Left lung (tissue), 10 donors: ENCODE results near the gene PRPSAP1. TPM values are rescaled to one million over a fixed set of nuclear protein-coding genes. Genes with fewer than 3 reads are reported as not detected.
"Not testable (repeated sequence)": the region's sequence is repeated elsewhere in the genome, so short reads cannot be mapped to it uniquely, and the experiment has no call there.

Experiments
- ATAC-seq: fragments of 200-7000 bp; cut with Tn5 transposase; one replicate; pipeline ENCODE4 v1.9.1; 2020; ENCODE audit warnings: moderate library complexity
- DNase-seq, 4 donors: peaks; one replicate each; pipeline ENCODE4 v3.0.0-alpha.2; 2013 to 2020
- H3K27ac ChIP-seq, 2 donors: fragments of 200-600 bp; sonication (generic) in 1 of 2; one replicate each; pipeline versions ENCODE4 v1.5.0 to v1.8.0; 2020 to 2021
- H3K27me3 ChIP-seq, 2 donors: fragments of 200-600 bp; sonication (generic) in 1 of 2; one replicate each; pipeline versions ENCODE4 v1.5.0 to v1.8.0; 2020 to 2021
- H3K36me3 ChIP-seq, 2 donors: fragments of 200-600 bp; sonication (generic) in 1 of 2; one replicate each; pipeline versions ENCODE4 v1.5.0 to v1.8.0; 2020 to 2021
- H3K4me1 ChIP-seq, 2 donors: fragments of 200-600 bp; one replicate each; pipeline ENCODE4 v1.8.0; 2021
- H3K4me3 ChIP-seq, 2 donors: fragments of 200-600 bp; sonication (generic) in 1 of 2; one replicate each; pipeline versions ENCODE4 v1.5.0 to v1.8.0; 2020 to 2021; ENCODE audit warnings: mild to moderate bottlenecking in 1 of 2
- H3K9me3 ChIP-seq, 2 donors: fragments of 200-600 bp; sonication (generic) in 1 of 2; one replicate each; pipeline versions ENCODE4 v1.5.0 to v1.8.0; 2020 to 2021
- intact Hi-C, 2 donors: fragments of 100-400 bp; cut with DNase I; formaldehyde crosslinking; loops; one replicate each; pipeline versions ENCODE4 v1.11.2 to v1.14.2; 2022
- polyA plus RNA-seq, 6 donors: library from polyadenylated mRNA; unstranded; fragments of 120-200 nt; gene quantifications; one replicate each; pipeline ENCODE4 v1.2.1, GENCODE V29; 2013; ENCODE audit not compliant: insufficient read length in 6 of 6
- total RNA-seq, 2 donors: library from RNA; stranded (reverse); fragmentation: NEBNext Ultra II Directional; extraction: Animal tissue kit (Norgen Biotek cat#: 25700); gene quantifications; one replicate each; pipeline ENCODE4 v1.2.1, GENCODE V29; 2021
- TF ChIP-seq, protein P1 (sequence below), 2 donors: fragments of 200-600 bp; sonication (generic) in 1 of 2; IDR thresholded peaks; one replicate each; pipeline versions ENCODE4 v1.5.0 to v1.8.0; 2021; ENCODE audit warnings: antibody characterized with exemption in 2 of 2
- donor health status: DM: no; HTN: yes; CAD: no.
- donor health status: DM: no; HTN: no; CAD: no.

PRPSAP1 gene
- total and polyA plus RNA-seq, 8 donors = 51.2 to 95.4 (median 81.9) TPM

DNA sequence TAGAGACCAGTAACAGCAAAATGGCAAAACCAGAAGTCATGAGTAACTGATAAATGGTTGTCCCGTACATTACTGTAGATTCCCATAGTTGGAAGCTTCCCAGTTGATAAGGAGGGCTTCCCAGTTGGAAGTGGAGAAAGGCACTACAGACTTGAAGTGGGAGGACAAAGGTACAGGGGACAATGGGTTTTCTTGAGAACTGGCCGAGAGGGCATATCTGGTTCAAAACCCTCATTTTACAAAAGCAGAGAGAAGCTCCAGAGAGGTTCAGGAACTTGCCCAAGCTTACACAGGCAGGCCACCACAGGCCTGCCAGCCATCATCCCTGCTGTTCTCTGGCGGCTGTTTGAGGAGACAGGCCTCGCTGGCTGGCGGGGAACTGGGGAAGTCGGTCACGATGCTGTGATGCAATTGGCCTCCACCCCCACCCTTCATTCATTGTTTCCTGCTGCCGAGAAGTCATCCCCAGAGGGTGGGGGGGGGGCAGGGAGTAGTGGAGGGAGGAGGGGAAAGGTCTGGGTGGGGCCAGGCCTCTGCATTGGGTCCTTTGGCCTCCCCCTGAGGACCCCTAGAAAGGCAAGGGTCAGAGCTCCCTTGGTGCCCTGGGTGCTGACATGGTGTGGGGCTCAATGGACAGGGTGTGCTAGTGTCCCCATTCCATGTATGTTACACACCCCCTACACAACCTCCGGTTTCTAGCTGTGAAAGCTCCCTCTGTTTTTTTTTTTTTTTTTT lies 85.5 kb downstream of the PRPSAP1 start:
- ATAC-seq (peak; percentile 5), DNase-seq (peak in 2 of 4 donors; percentile 87 to 94)
- H3K4me1 ChIP-seq = peaks cover 46 to 85% of the 10 kb centered on the region in 2 donors
- H3K9me3 ChIP-seq = no peaks in the 10 kb centered on the region
- H3K4me3 ChIP-seq = peak overlapping the region in 1 of 2 donors; percentile 88
- peak overlapping the region; percentile 90 to 93 for H3K27ac ChIP-seq
- H3K27me3 ChIP-seq = no peaks in the 10 kb centered on the region
- H3K36me3 ChIP-seq = peaks cover 0 to 21% of the 10 kb centered on the region in 2 donors
- TF ChIP-seq, protein P1, sequence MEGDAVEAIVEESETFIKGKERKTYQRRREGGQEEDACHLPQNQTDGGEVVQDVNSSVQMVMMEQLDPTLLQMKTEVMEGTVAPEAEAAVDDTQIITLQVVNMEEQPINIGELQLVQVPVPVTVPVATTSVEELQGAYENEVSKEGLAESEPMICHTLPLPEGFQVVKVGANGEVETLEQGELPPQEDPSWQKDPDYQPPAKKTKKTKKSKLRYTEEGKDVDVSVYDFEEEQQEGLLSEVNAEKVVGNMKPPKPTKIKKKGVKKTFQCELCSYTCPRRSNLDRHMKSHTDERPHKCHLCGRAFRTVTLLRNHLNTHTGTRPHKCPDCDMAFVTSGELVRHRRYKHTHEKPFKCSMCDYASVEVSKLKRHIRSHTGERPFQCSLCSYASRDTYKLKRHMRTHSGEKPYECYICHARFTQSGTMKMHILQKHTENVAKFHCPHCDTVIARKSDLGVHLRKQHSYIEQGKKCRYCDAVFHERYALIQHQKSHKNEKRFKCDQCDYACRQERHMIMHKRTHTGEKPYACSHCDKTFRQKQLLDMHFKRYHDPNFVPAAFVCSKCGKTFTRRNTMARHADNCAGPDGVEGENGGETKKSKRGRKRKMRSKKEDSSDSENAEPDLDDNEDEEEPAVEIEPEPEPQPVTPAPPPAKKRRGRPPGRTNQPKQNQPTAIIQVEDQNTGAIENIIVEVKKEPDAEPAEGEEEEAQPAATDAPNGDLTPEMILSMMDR (IDR thresholded peaks at IDR 0.05) = no peak
- intact Hi-C loops = no loop called here

DNA sequence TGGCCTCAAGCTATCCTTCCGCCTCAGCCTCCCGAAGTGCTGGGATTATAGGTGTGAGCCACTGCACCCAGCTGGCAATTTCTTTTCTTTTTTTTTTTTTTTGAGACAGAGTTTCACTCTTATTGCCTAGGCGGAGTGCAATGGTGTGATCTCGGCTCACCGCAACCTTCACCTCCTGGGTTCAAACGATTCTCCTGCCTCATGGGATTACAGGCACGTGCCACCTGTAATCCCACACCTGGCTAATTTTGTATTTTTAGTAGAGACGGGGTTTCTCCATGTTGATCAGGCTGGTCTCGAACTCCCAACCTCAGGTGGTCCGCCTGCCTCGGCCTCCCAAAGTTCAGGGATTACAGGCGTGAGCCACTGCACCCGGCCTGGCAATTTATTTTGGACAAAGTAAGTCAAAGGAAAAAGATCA lies 86.1 kb downstream of the PRPSAP1 start:
- peak overlapping the region in 1 of 2 donors; percentile 88 for H3K4me3 ChIP-seq
- H3K9me3 ChIP-seq, ATAC-seq, intact Hi-C loops, DNase-seq, H3K27me3 ChIP-seq: not testable (repeated sequence)
- H3K36me3 ChIP-seq = peaks cover 0 to 21% of the 10 kb centered on the region in 2 donors
- H3K4me1 ChIP-seq = peaks cover 50 to 85% of the 10 kb centered on the region in 2 donors
- H3K27ac ChIP-seq = peak overlapping the region; percentile 90 to 93

DNA sequence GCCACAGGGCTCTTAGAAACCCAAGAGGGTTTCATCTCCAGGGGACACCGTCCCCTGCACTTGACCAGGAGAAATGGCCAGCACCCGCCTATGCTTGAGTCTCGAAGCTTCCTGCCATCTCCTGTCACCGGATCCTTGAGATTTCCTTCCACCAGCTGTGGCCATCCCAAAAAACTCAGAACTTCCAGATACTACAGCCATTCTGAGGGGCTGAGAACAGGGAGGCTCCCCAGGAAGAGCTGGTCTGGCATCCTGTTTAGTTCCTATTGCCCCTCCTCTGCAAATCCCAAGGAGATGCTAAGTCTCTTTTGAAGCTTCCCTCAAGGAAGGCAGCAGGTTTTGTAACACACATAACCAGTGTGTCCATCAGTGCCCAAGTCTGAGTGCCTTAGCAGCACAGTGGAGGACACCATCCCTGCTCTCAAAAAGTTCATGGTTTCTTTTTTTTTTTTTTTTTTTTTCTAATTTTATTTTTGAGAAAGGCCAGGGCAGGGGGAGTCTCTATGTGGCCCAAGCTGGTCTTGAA lies 86.6 kb downstream of the PRPSAP1 start:
- H3K27me3 ChIP-seq = no peaks in the 10 kb centered on the region
- TF ChIP-seq, protein P1 (IDR thresholded peaks at IDR 0.05) = no peak
- H3K4me1 ChIP-seq = peaks cover 50 to 85% of the 10 kb centered on the region in 2 donors
- DNase-seq (no peak), ATAC-seq (no peak)
- intact Hi-C loops = no loop called here
- peak overlapping the region; percentile 90 to 93 for H3K27ac ChIP-seq
- H3K36me3 ChIP-seq = peaks cover 0 to 21% of the 10 kb centered on the region in 2 donors
- peak overlapping the region; percentile 82 to 88 for H3K4me3 ChIP-seq
- no peaks in the 10 kb centered on the region for H3K9me3 ChIP-seq

DNA sequence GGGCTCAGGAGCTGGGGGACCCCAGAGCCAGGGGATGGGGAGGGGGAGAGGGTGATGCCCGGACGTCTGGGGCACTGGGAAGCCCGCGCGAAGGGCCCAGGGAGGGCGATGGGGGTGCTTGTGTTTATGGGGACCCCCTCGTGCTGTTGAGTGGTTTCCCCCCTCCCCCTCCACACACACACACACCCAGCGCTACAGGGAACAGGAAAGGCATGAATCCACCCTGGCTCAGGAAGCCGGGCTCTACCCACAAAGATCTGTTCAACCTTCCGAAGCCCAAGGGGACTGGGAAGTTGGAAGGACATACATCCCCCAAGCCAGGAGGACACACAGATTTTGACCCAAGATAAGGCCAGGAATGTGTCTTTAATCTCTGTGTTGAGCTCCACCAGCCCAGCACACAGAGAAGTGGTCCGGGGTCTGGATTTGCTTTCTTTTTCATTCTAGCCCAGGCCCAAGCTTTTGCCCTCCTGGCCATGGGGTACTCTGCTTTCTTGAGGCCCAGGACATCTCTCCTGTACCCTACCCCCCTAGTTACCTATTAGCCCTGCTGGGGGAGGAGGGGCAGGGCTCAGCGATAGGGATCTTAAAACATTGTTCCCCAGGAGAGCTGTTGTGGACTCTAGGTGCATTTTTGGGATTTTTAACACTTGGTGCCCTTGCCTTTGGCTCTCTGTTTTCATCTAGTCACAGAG lies 87.3 kb downstream of the PRPSAP1 start:
- Histone ChIP-seq H3K9me3 (no peaks in the 10 kb centered on the region), H3K27ac (peak overlapping the region; percentile 90 to 93), H3K36me3 (peaks cover 0 to 21% of the 10 kb centered on the region in 2 donors), H3K4me3 (peak overlapping the region; percentile 82 to 88), H3K27me3 (no peaks in the 10 kb centered on the region), H3K4me1 (peaks cover 44 to 85% of the 10 kb centered on the region in 2 donors)
- DNase-seq (no peak), ATAC-seq (peak; percentile 2)
- TF ChIP-seq, protein P1 (IDR thresholded peaks at IDR 0.05) = no peak
- intact Hi-C loops = no loop called here

DNA sequence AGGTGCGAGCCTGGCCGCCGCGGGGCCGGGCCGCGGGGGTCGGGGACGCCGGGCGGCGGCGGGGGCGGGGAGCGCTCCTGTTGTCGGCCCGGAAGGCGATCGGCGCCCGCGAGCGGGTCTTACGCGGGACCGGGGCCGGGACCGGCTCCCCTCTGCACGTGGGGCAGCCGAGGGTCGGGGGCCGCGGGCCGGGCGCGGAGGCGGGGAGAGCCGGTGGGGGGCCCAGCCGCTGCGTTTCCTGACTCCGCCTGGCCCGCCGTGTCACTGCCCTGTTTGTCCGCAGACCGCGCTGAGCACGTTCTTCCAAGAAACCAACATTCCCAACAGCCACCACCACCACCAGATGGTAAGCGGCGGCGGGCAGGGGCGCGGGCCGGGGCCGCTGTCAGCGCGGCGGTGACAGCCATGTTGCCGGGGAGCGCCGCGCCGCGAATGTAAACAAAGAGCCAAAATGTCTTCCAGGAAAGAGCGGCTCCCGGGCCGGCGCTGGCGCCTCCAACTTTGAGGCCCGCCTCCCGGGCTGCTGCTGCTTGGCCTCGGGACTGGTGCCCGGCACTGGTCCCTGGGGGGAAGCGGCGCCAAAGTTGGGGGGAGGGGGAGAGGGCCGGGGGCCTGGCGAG lies 88.0 kb downstream of the PRPSAP1 start:
- Histone ChIP-seq H3K4me3 (peak overlapping the region; percentile 82 to 88), H3K27me3 (no peaks in the 10 kb centered on the region), H3K4me1 (peaks cover 42 to 82% of the 10 kb centered on the region in 2 donors), H3K9me3 (no peaks in the 10 kb centered on the region), H3K27ac (peak overlapping the region; percentile 90 to 93), H3K36me3 (peaks cover 0 to 18% of the 10 kb centered on the region in 2 donors)
- TF ChIP-seq, protein P1 (IDR thresholded peaks at IDR 0.05) = no peak
- ATAC-seq = peak; percentile 14
- DNase-seq = peak in 2 of 4 donors; percentile 72 to 92
- intact Hi-C loops = no loop called here
